Stimulated activated naive B cell treated with anti-CD40 and anti-IgM and Interleukin-4, amounts not matched to agents 10 μg/mL and 1 μg/mL and 100 μg/mL, for 72 hours (primary cell): ENCODE data around the gene ZBTB47.

ENCODE experiments used
- ATAC-seq, 2 donors: fragments of 150-1000 bp; cut with Tn5 transposase; replicated peaks; 2 replicates each; pipeline ENCODE4 v1.10.0; 2021; ENCODE audit warnings: moderate library complexity in 1 of 2
- DNase-seq: peaks from one replicate; pipeline ENCODE4 v3.0.0; 2021
- H3K27ac Mint-ChIP-seq: one replicate; pipeline ENCODE4 v1.8.0; 2022; ENCODE audit warnings: mild to moderate bottlenecking, mixed read lengths
- H3K27me3 Mint-ChIP-seq, 2 donors: one replicate each; pipeline ENCODE4 v1.8.0; 2022; ENCODE audit warnings: mixed read lengths in 2 of 2
- H3K36me3 Mint-ChIP-seq, 2 donors: one replicate each; pipeline ENCODE4 v1.8.0; 2022; ENCODE audit warnings: mixed read lengths in 2 of 2, mild to moderate bottlenecking in 1 of 2
- H3K4me1 Mint-ChIP-seq, 2 donors: one replicate each; pipeline ENCODE4 v1.8.0; 2022; ENCODE audit warnings: mixed read lengths in 2 of 2, mild to moderate bottlenecking in 1 of 2
- H3K4me3 Mint-ChIP-seq, 2 donors: one replicate each; pipeline ENCODE4 v1.8.0; 2022; ENCODE audit warnings: mild to moderate bottlenecking in 2 of 2, mixed read lengths in 2 of 2, moderate library complexity in 1 of 2
- H3K9me3 Mint-ChIP-seq, 2 donors: one replicate each; pipeline ENCODE4 v1.8.0; 2022; ENCODE audit warnings: mixed read lengths in 2 of 2, mild to moderate bottlenecking in 1 of 2

The ZBTB47 gene

DNA sequence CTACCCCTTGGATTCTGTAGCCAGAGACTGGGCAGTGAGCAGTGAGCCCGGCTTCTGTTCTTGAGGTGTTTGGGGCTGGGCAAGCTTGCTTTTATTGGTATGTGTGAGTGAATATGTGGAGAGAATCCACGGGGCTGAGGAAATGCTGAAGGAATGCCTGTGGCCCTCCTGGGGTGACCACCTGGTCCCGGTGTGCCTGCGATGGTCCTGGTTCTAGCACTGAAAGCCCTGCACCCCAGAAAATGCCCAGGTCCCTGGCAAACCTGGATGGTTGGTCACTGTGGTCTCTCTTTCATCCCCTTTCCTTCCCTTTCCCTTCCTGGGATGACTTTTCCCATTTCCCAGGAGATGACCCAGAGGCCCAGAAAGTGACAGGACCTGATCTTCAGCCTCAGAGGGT is 4.2 kb downstream of the ZBTB47 start:
- Mint-ChIP-seq H3K4me3 (no peak overlapping the region), H3K27ac (no peak overlapping the region), H3K9me3 (no peaks in the 10 kb centered on the region), H3K27me3 (peaks cover 12 to 13% of the 10 kb centered on the region in 2 donors), H3K36me3 (no peaks in the 10 kb centered on the region), H3K4me1 (peaks cover 8 to 20% of the 10 kb centered on the region in 2 donors)
- no peak for ATAC-seq
- DNase-seq, result no peak

DNA sequence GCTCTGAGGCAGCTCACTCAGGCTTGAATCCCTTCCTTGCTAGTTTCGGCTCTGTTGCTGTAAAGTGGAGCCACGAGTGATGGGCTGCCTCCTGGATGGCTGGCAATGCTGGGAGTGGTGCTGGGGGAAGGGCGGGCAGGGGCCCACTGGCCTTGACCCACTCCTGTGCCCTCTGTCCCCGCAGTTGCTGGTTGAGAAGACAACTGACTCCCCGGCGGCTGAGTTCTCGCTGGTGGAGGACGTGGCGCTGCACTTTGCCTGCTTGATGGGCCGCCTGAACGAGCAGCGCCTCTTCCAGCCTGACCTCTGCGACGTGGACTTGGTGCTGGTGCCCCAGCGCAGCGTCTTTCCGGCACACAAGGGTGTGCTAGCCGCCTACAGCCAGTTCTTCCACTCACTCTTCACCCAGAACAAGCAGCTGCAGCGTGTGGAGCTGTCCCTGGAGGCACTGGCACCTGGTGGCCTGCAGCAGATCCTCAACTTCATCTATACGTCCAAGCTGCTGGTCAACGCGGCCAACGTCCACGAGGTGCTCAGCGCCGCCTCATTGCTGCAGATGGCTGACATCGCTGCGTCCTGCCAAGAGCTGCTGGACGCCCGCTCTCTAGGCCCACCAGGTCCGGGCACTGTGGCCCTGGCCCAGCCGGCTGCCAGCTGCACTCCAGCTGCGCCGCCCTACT is 4.7 kb downstream of the ZBTB47 start:
- ATAC-seq, result no peak
- H3K27ac Mint-ChIP-seq, result no peak overlapping the region

DNA sequence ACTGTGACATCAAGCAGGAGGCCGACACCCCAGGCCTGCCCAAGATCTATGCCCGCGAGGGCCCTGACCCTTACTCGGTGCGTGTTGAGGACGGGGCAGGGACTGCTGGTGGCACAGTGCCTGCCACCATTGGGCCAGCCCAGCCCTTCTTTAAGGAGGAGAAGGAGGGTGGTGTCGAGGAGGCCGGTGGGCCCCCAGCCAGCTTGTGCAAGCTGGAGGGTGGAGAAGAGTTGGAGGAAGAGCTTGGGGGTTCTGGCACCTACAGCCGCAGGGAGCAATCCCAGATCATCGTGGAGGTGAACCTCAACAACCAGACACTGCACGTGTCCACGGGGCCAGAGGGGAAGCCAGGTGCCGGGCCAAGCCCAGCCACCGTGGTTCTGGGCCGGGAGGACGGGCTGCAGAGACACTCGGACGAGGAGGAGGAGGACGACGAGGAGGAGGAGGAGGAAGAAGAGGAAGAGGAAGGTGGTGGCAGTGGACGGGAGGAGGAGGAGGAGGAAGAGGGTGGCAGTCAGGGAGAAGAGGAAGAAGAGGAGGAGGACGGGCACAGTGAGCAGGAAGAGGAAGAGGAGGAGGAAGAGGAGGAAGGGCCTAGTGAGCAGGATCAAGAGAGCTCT is 5.4 kb downstream of the ZBTB47 start:
- no peaks in the 10 kb centered on the region for H3K36me3 Mint-ChIP-seq
- DNase-seq (no peak), ATAC-seq (no peak)
- H3K27me3 Mint-ChIP-seq, result peaks cover under 1 to 1% of the 10 kb centered on the region in 2 donors
- H3K9me3 Mint-ChIP-seq, result no peaks in the 10 kb centered on the region
- H3K4me3 Mint-ChIP-seq, result no peak overlapping the region
- peaks cover 8 to 15% of the 10 kb centered on the region in 2 donors for H3K4me1 Mint-ChIP-seq
- H3K27ac Mint-ChIP-seq, result no peak overlapping the region

More for the DNA sequence above, 4.7 kb downstream of the ZBTB47 start:
- Mint-ChIP-seq H3K4me1 (peaks cover 6 to 15% of the 10 kb centered on the region in 2 donors), H3K9me3 (no peaks in the 10 kb centered on the region), H3K27me3 (peaks cover 7 to 8% of the 10 kb centered on the region in 2 donors), H3K4me3 (no peak overlapping the region), H3K36me3 (no peaks in the 10 kb centered on the region)
- DNase-seq, result no peak

DNA sequence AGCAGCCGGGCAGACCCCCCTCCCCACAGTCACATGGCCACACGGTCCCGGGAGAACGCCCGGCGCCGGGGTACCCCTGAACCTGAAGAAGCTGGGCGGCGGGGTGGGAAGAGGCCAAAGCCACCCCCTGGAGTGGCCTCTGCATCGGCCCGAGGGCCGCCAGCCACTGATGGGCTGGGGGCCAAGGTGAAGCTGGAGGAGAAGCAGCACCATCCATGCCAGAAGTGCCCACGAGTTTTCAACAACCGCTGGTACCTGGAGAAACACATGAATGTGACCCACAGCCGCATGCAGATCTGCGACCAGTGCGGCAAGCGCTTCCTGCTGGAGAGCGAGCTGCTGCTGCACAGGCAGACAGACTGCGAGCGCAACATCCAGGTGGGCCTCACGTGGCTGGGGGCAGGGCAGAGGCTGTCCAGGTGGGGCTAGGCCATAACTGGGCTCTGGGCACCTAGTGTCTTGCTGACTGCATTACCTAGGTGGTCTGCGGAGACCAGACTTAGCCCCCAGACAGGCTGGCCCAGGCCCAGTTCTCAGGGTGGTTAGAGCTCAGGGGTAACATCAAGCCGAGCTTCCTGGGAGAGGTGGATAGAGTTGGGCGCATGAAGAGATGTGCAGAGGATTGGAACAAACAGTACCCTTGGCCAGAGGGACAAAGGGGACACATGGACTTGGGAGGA is 6.1 kb downstream of the ZBTB47 start:
- Mint-ChIP-seq H3K27ac (no peak overlapping the region), H3K4me1 (peaks cover 11 to 17% of the 10 kb centered on the region in 2 donors), H3K27me3 (no peaks in the 10 kb centered on the region), H3K4me3 (no peak overlapping the region), H3K36me3 (no peaks in the 10 kb centered on the region), H3K9me3 (no peaks in the 10 kb centered on the region)
- ATAC-seq (no peak), DNase-seq (no peak)

DNA sequence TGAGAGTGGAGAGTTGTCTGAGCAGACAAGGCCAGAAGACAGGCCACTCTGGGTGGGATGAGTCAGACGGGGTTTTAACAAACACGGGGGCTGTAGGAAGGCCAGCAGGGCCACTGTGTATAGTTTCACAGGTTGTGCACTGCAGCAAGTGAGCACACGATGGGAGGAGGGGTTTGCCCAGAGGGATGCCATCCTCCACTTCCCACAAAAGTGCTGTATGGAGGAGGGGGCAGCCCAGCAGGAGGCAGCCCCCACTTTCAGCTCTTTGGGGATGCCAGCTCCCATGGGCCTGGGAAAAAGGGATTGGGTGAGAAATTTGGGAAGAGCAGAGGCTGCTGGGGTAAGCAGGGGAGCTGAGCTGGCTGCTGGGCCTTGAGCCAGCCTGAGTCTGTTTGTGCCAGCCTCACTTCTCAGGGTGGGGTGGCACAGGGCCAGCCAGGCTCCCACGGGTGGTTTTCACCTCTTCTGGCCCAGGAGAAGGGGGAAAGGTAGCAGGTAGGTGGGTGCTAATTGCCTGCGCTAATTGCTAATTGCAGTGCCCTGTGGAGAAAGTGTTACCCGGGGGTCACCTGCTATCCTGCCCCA is 6.7 kb downstream of the ZBTB47 start:
- H3K4me3 Mint-ChIP-seq, result no peak overlapping the region
- H3K9me3 Mint-ChIP-seq, result no peaks in the 10 kb centered on the region
- ATAC-seq (no peak), DNase-seq (no peak)
- no peaks in the 10 kb centered on the region for H3K36me3 Mint-ChIP-seq
- H3K27me3 Mint-ChIP-seq, result no peaks in the 10 kb centered on the region
- no peak overlapping the region for H3K27ac Mint-ChIP-seq
- H3K4me1 Mint-ChIP-seq, result peaks cover 11 to 17% of the 10 kb centered on the region in 2 donors

DNA sequence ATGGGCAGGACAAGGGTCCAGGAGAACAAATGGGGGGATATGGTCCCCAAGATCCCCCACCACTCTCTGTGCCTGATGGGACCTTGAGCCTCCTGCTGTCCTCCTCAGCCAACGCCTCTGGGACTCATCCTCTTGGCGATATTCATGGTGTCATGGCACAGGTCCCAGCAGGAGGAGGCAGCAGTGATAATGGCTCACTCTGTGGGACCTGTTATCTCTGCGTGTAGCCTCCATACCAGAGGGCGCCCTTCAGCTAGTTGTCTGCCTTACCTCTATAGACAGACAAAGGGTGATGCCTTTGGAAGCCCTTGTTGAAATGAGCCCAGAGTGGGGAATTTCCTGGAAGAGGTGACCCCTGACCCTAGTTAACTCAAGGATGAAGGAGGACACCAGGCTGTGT is 7.4 kb downstream of the ZBTB47 start:
- peaks cover 11 to 17% of the 10 kb centered on the region in 2 donors for H3K4me1 Mint-ChIP-seq
- H3K27ac Mint-ChIP-seq, result no peak overlapping the region
- H3K9me3 Mint-ChIP-seq, result no peaks in the 10 kb centered on the region
- ATAC-seq (no peak), DNase-seq (no peak)
- H3K4me3 Mint-ChIP-seq, result no peak overlapping the region
- no peaks in the 10 kb centered on the region for H3K36me3 Mint-ChIP-seq
- no peaks in the 10 kb centered on the region for H3K27me3 Mint-ChIP-seq

DNA sequence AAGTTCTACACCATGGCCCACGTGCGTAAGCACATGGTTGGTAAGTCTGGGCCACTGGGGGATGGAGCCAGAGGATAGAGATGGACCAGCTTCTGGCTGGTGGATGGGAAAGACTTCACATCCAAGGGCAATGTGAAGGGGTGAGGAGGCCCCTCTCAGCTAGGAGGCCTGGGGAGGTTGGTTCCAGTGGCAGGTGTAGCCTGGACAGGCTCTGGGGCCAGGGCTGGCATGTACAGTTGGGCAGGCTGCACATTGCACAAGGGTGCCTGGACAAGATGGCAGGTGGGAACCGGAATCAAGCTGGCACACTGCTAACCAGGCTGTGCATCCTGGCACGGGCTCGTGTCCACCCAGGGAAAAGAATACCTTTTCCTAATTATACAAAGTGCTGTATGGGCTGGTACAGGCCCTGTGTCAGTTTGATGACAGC is 8.1 kb downstream of the ZBTB47 start:
- no peak for ATAC-seq
- no peak overlapping the region for H3K27ac Mint-ChIP-seq
- DNase-seq, result no peak
- no peaks in the 10 kb centered on the region for H3K36me3 Mint-ChIP-seq
- no peaks in the 10 kb centered on the region for H3K9me3 Mint-ChIP-seq
- H3K4me1 Mint-ChIP-seq, result peaks cover 11 to 17% of the 10 kb centered on the region in 2 donors
- H3K27me3 Mint-ChIP-seq, result no peaks in the 10 kb centered on the region
- H3K4me3 Mint-ChIP-seq, result no peak overlapping the region

DNA sequence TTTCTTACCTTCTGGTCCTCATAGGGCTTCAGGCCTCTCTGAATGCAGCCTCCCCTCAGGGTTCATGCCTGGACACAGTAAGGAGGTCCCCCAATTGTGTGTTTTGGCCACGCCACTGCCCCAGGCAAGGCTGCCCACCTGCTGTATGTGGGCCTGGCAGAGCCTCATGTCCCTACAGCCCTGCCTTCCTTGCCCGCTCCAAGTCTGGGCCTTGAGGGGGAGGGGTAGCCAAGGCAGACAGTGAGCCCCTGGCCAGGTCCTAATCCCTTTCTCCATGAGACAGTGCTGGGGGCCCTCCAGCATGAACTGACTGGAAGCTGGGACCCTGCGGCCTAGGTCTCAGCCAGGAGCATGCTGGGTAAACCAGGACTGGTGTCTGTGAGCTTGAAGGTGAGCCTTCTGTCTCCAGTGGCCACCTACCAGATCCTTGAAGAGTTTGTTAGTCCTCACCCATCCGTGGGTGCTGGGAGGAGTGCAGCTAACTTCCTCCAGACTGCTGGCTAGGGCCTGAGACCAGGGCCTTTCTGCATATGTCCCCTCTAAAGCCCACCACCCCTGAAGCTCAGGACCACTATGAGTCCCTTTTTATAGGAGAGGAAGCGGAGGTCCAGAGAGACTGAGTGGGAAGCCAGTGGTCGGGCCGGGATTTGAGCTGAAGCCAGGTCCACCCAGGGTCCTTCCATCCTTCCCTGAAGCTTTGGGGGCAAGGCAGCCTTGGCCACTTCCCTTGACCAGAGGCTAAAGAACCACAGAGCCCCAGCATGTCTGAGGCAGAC is 8.7 kb downstream of the ZBTB47 start:
- Mint-ChIP-seq H3K4me3 (no peak overlapping the region), H3K27ac (no peak overlapping the region), H3K36me3 (no peaks in the 10 kb centered on the region), H3K4me1 (peaks cover 11 to 17% of the 10 kb centered on the region in 2 donors), H3K27me3 (no peaks in the 10 kb centered on the region), H3K9me3 (no peaks in the 10 kb centered on the region)
- ATAC-seq (no peak), DNase-seq (no peak)

DNA sequence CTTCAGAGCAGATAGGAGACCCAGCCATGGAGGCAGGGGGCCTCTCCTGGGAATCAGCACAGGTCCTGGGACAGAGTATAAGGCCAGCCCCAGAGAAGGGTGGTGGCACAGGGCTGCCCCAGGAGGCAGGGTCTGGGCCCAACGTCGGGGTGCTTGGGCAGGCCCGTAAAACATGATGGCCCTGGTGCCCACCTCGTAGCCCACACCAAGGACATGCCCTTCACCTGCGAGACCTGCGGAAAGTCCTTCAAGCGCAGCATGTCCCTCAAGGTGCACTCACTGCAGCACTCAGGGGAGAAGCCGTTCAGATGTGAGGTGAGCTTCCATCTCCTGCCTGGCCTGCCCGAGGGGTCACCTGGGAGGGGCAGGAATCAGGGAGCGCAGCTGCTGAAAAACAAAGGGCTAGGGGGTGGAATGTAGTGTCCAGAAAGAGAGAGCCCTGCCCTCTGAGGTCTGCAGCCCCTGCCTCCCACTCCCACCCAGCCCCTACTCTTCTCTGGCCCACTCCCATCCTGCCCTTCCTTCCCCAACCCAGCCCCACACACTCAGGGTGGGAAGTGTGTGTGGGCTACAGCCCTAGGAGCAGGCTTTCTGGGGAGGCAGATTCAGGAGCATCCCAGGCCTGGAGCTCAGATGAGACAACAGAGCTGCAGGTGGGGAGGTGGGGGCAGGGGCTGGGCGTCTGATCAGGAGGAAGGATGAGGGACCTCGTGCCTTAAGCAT is 9.5 kb downstream of the ZBTB47 start:
- H3K4me1 Mint-ChIP-seq, result peaks cover 11 to 17% of the 10 kb centered on the region in 2 donors
- peak overlapping the region; percentile 65 for H3K27ac Mint-ChIP-seq
- ATAC-seq (no peak), DNase-seq (no peak)
- H3K4me3 Mint-ChIP-seq, result no peak overlapping the region
- no peaks in the 10 kb centered on the region for H3K9me3 Mint-ChIP-seq
- no peaks in the 10 kb centered on the region for H3K27me3 Mint-ChIP-seq
- H3K36me3 Mint-ChIP-seq, result no peaks in the 10 kb centered on the region

DNA sequence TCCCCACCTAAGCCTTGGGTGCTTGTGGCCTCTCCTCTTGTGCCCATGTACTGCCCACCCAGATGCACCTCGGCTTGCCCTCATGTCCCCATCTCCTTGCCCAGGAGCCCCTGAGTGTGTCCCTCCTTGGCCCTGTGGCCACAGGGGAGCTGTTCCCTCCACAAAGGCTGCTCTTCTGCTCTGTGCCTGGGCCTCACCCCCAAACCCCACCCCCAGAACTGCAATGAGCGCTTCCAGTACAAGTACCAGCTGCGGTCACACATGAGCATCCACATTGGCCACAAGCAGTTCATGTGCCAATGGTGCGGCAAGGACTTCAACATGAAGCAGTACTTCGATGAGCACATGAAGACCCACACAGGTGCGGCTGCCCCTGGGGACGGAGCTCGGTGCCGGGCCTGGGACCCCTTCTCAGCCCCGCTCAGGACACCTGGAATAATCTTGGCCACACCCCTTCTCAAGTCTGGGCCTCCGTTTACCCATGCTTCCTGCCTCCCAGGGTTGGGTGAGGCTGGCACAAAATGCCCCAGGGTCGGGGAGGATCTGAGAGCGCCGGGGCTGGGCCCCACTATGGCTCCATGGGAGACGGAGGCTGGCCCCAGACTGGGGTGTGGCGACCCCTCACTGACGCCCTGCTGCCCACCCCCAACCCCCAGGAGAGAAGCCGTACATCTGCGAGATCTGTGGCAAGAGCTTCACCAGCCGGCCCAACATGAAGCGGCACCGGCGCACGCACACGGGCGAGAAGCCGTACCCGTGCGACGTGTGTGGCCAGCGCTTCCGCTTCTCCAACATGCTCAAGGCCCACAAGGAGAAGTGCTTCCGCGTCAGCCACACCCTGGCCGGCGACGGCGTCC is 10.3 kb downstream of the ZBTB47 start:
- Mint-ChIP-seq H3K9me3 (peaks cover 0 to 1% of the 10 kb centered on the region in 2 donors), H3K27me3 (no peaks in the 10 kb centered on the region), H3K36me3 (no peaks in the 10 kb centered on the region), H3K4me1 (peaks cover 11 to 13% of the 10 kb centered on the region in 2 donors), H3K27ac (peak overlapping the region; percentile 59), H3K4me3 (peak overlapping the region; percentile 69 to 72)
- no peak for DNase-seq
- ATAC-seq, result peak; percentile 75 to 80

DNA sequence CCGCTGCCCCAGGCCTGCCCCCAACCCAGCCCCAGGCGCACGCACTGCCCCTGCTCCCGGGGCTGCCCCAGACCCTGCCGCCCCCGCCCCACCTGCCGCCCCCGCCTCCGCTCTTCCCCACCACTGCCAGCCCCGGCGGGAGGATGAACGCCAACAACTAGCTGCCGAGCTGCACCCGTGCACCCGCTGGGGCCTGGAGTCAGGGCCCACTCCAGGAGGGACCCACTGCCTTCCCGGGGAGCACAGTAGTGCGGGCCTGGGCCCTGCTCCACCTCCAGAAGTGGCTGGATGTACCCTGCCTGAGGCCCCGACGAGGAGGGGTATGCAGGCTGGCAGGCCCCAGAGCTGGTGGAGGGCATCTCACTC is 10.9 kb downstream of the ZBTB47 start:
- peak overlapping the region in 1 of 2 donors; percentile 52 for H3K4me3 Mint-ChIP-seq
- no peaks in the 10 kb centered on the region for H3K36me3 Mint-ChIP-seq
- H3K4me1 Mint-ChIP-seq, result peaks cover 11% of the 10 kb centered on the region in 2 donors
- H3K9me3 Mint-ChIP-seq, result peaks cover 0 to 1% of the 10 kb centered on the region in 2 donors
- ATAC-seq, result no peak
- DNase-seq, result no peak
- no peak overlapping the region for H3K27ac Mint-ChIP-seq
- H3K27me3 Mint-ChIP-seq, result no peaks in the 10 kb centered on the region

DNA sequence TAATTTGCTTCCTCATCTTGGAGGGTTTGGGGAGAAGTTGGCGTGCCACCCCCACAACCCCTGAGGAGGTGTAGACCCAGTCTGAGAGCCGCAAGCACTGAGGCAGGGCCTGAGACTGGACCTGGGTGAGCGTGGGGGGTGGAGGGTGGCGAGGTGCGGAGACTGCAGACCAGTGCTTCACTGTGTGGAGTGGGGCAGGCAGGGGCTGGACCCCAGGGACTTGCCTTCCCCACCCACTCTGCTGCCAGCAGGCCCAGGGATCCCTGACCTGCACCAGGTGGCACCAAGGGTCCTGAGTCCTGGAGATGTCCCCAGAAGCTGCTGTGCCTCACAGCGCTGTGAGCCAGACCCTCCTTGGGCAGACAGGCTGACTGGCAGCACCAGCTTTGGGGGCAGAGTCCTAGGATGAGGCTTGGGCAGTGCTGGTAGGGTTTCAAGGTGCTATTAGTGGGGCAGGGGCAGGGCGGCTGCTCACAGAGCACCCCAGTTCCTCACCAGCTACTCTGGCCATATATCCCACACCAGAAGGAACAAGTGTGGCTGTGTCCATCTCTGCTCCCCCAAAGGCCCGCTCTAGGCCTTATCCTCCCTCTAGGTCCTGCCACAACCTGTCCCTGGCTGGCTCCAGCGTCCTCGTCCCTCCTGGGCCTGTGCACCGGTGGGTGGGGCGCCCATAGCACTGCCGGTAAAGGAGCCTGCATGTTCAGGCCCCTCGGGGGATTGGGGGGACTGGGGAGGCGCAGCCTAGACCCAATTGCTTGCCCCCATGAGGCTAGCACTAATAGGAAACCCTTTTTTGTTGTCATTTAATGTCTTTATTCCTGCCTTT is 11.8 kb downstream of the ZBTB47 start:
- DNase-seq (no peak), ATAC-seq (no peak)
- peaks cover 0 to 1% of the 10 kb centered on the region in 2 donors for H3K9me3 Mint-ChIP-seq
- H3K27me3 Mint-ChIP-seq, result no peaks in the 10 kb centered on the region
- no peak overlapping the region for H3K27ac Mint-ChIP-seq
- no peaks in the 10 kb centered on the region for H3K36me3 Mint-ChIP-seq
- H3K4me3 Mint-ChIP-seq, result no peak overlapping the region
- H3K4me1 Mint-ChIP-seq, result peaks cover 9 to 11% of the 10 kb centered on the region in 2 donors
